ENCODE measurements around the gene SPTBN5. TPM values are rescaled to one million over a fixed set of nuclear protein-coding genes. Genes with fewer than 3 reads are reported as not detected.
A peak's percentile ranks its signal among the peaks of the same experiment; 100 is the strongest.

SPTBN5 gene
- total RNA-seq, 1 donor from 2014 or later = 7.1 TPM

GRCh38 chr15:41824062-41824745 is 69.6 kb downstream of the SPTBN5 start:
- DNase-seq (ENCODE audit: low spot score) = no peak

GRCh38 chr15:41823502-41823901 is 70.4 kb downstream of the SPTBN5 start:
- DNase-seq (ENCODE audit: low spot score) = no peak

- DNase-seq (ENCODE audit: low spot score) = no peak
Measured at GRCh38 chr15:41822957-41823356, 70.9 kb downstream of the SPTBN5 start.

GRCh38 chr15:41822471-41822870 is 71.4 kb downstream of the SPTBN5 start:
- no peak for DNase-seq (ENCODE audit: low spot score)

GRCh38 chr15:41821831-41822230 is 72.0 kb downstream of the SPTBN5 start:
- no peak for DNase-seq (ENCODE audit: low spot score)

GRCh38 chr15:41820791-41821423 is 72.9 kb downstream of the SPTBN5 start:
- DNase-seq (ENCODE audit: low spot score) = no peak

GRCh38 chr15:41819455-41820050 is 74.3 kb downstream of the SPTBN5 start:
- DNase-seq (ENCODE audit: low spot score) = no peak

- DNase-seq (ENCODE audit: low spot score) = no peak
Measured at GRCh38 chr15:41817781-41818180, 76.1 kb downstream of the SPTBN5 start.

GRCh38 chr15:41817327-41817726 is 76.5 kb downstream of the SPTBN5 start:
- DNase-seq (ENCODE audit: low spot score) = no peak

GRCh38 chr15:41816788-41817187 is 77.1 kb downstream of the SPTBN5 start:
- no peak for DNase-seq (ENCODE audit: low spot score)

- DNase-seq (ENCODE audit: low spot score) = no peak
Measured at GRCh38 chr15:41814534-41814933, 79.3 kb downstream of the SPTBN5 start.

- DNase-seq (ENCODE audit: low spot score) = no peak
Measured at GRCh38 chr15:41813426-41813825, 80.4 kb downstream of the SPTBN5 start.

GRCh38 chr15:41812820-41813375 is 81.0 kb downstream of the SPTBN5 start:
- DNase-seq (ENCODE audit: low spot score) = no peak

GRCh38 chr15:41811432-41812195 is 82.2 kb downstream of the SPTBN5 start:
- DNase-seq (ENCODE audit: low spot score) = peak; percentile 87

- no peak for DNase-seq (ENCODE audit: low spot score)
Measured at GRCh38 chr15:41810651-41811431, 83.0 kb downstream of the SPTBN5 start.

- DNase-seq (ENCODE audit: low spot score) = no peak
Measured at GRCh38 chr15:41809526-41810220, 84.2 kb downstream of the SPTBN5 start.

- no peak for DNase-seq (ENCODE audit: low spot score)
Measured at GRCh38 chr15:41809121-41809520, 84.7 kb downstream of the SPTBN5 start.

GRCh38 chr15:41806291-41807181 is 87.3 kb downstream of the SPTBN5 start:
- DNase-seq (ENCODE audit: low spot score) = peak; percentile 37

- no peak for DNase-seq (ENCODE audit: low spot score)
Measured at GRCh38 chr15:41805711-41806110, 88.1 kb downstream of the SPTBN5 start.

Measured in mucosa of gallbladder (tissue), 1 donor.